GM23248 (cell line): ENCODE measurements around the gene CYP3A5.

Source experiments
- EZH2 ChIP-seq: fragments of 200-600 bp; sonication (generic); IDR thresholded peaks from 2 replicates; pipeline ENCODE4 v1.6.1; 2018; ENCODE audit warnings: antibody characterized with exemption, mild to moderate bottlenecking; ENCODE audit not compliant: insufficient read depth, poor library complexity, severe bottlenecking
- EZH2phosphoT487 ChIP-seq: fragments of 200-600 bp; sonication (generic); IDR thresholded peaks from 2 replicates; pipeline ENCODE4 v1.6.1; 2018; ENCODE audit warnings: antibody characterized with exemption, moderate library complexity, mild to moderate bottlenecking, low read depth; ENCODE audit not compliant: insufficient read depth

GRCh38 chr7:99693100-99693426 lies 13.3 kb upstream of the CYP3A5 start:
- TF ChIP-seq EZH2: no peak
- no peak for TF ChIP-seq EZH2phosphoT487
